Mesothelial cell of epicardium (in vitro differentiated cells): ENCODE results near the gene KLF13. TPM values are rescaled to one million over a fixed set of nuclear protein-coding genes. Genes with fewer than 3 reads are reported as not detected.

Experiments used
- DNase-seq, 2 experiments: peaks; one replicate each; pipeline ENCODE4 v3.0.0; 2021; ENCODE audit warnings: low spot score in 2 of 2; ENCODE audit not compliant: unreplicated experiment in 2 of 2
- H3K27ac Mint-ChIP-seq: 2 replicates; pipeline ENCODE4 v1.8.0; 2021; ENCODE audit warnings: mixed read lengths
- H3K27me3 Mint-ChIP-seq: 2 replicates; pipeline ENCODE4 v1.8.0; 2021; ENCODE audit warnings: low read depth, mixed read lengths
- H3K36me3 Mint-ChIP-seq: 2 replicates; pipeline ENCODE4 v1.8.0; 2021; ENCODE audit warnings: mixed read lengths
- H3K4me1 Mint-ChIP-seq: 2 replicates; pipeline ENCODE4 v1.8.0; 2021; ENCODE audit warnings: mixed read lengths
- H3K4me3 Mint-ChIP-seq: 2 replicates; pipeline ENCODE4 v1.8.0; 2021; ENCODE audit warnings: mild to moderate bottlenecking, moderate library complexity, mixed read lengths
- H3K9me3 Mint-ChIP-seq: 2 replicates; pipeline ENCODE4 v1.8.0; 2021; ENCODE audit warnings: mixed read lengths
- CTCF ChIP-seq: fragments of 200-600 bp; sonication (generic); IDR thresholded peaks from one replicate; pipeline ENCODE4 v1.5.0; 2021; ENCODE audit warnings: antibody characterized with exemption; ENCODE audit not compliant: unreplicated experiment
- total RNA-seq: library from RNA; stranded (reverse); gene quantifications from 3 replicates; pipeline ENCODE4 v1.2.1, GENCODE V29; 2021

The KLF13 gene
- total RNA-seq, 1 donor from 2014 or later = 28.1 TPM

GRCh38 chr15:31338318-31338878 lies 11.8 kb downstream of the KLF13 start:
- Mint-ChIP-seq H3K9me3 (no peaks in the 10 kb centered on the region), H3K4me1 (peaks cover 12% of the 10 kb centered on the region), H3K27me3 (no peaks in the 10 kb centered on the region), H3K4me3 (no peak overlapping the region), H3K36me3 (no peaks in the 10 kb centered on the region), H3K27ac (peak overlapping the region; percentile 80)
- no peak for TF ChIP-seq CTCF
- no peak for DNase-seq

DNA sequence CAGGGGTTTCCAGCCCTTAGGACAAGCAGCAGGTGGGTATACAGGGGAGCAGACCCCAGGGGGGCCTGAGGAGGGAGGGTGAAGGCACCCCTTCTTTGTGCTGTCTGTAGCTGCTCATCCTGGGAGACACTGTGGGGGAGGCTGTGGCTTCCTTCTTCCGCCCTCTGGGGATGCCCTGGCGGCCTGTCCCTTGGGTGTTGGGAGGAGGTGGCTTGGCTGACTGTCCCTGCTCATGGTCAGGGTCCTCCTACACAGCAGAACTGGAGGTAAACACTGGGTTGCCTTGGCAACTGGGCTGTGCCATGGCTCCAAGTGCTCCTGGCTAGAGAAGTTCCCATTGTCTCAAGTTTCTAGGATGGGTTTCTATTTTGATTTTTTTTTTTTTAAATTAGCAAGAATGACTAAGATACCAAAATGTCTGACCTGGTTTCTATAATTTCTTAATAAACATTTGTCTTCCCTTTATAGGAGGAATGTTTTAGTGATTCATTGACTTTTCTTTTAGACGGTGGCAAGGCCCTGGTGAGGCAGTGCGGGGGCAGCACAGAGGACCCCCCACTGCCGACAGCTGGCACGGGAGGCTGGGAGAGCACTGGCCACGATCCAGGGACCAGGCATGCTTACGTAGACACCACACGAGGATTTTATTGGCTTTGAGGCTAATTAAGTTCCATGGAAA lies 12.4 kb downstream of the KLF13 start:
- Mint-ChIP-seq H3K27ac (peak overlapping the region; percentile 80), H3K36me3 (no peaks in the 10 kb centered on the region), H3K27me3 (no peaks in the 10 kb centered on the region), H3K4me3 (no peak overlapping the region), H3K4me1 (peaks cover 12% of the 10 kb centered on the region), H3K9me3 (no peaks in the 10 kb centered on the region)
- no peak for DNase-seq
- TF ChIP-seq CTCF = no peak

GRCh38 chr15:31339558-31339895 lies 12.9 kb downstream of the KLF13 start:
- Mint-ChIP-seq H3K27me3 (no peaks in the 10 kb centered on the region), H3K4me3 (no peak overlapping the region), H3K36me3 (no peaks in the 10 kb centered on the region), H3K4me1 (peaks cover 14% of the 10 kb centered on the region), H3K27ac (no peak overlapping the region), H3K9me3 (no peaks in the 10 kb centered on the region)
- DNase-seq = no peak
- no peak for TF ChIP-seq CTCF

GRCh38 chr15:31340047-31340446 lies 13.4 kb downstream of the KLF13 start:
- Mint-ChIP-seq H3K4me3 (no peak overlapping the region), H3K27ac (no peak overlapping the region), H3K4me1 (peaks cover 15% of the 10 kb centered on the region), H3K9me3 (no peaks in the 10 kb centered on the region), H3K36me3 (no peaks in the 10 kb centered on the region), H3K27me3 (no peaks in the 10 kb centered on the region)
- DNase-seq = no peak
- no peak for TF ChIP-seq CTCF

- no peak for TF ChIP-seq CTCF
- no peak overlapping the region for H3K27ac Mint-ChIP-seq
- no peaks in the 10 kb centered on the region for H3K9me3 Mint-ChIP-seq
- peaks cover 15% of the 10 kb centered on the region for H3K4me1 Mint-ChIP-seq
- no peaks in the 10 kb centered on the region for H3K36me3 Mint-ChIP-seq
- no peaks in the 10 kb centered on the region for H3K27me3 Mint-ChIP-seq
- no peak overlapping the region for H3K4me3 Mint-ChIP-seq
- no peak for DNase-seq
Observed at GRCh38 chr15:31340592-31340991, 14.0 kb downstream of the KLF13 start.

DNA sequence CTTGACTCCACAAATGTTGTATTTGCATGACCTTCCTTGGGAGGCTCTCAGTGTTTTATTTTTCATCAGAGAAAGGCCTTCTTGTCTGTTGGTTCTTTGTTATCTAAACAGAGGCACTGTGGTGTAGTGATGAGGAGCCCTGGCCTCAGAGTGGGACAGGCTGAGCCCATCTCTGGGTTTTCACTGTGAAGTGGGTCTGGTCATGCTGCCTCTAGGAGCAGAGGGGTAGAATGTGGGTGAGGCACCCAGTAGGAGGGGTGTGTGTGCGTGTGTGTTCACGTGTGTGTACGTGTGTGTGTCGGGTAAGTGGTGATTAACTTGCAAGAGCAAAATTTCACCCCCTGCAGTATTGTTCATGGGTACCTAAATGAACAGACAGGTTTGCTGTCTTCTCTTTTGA lies 14.4 kb downstream of the KLF13 start:
- no peak for TF ChIP-seq CTCF
- no peaks in the 10 kb centered on the region for H3K36me3 Mint-ChIP-seq
- peak overlapping the region; percentile 14 for H3K27ac Mint-ChIP-seq
- H3K9me3 Mint-ChIP-seq = no peaks in the 10 kb centered on the region
- no peak for DNase-seq
- H3K27me3 Mint-ChIP-seq = no peaks in the 10 kb centered on the region
- H3K4me1 Mint-ChIP-seq = peaks cover 15% of the 10 kb centered on the region
- no peak overlapping the region for H3K4me3 Mint-ChIP-seq
